Activated naive CD4-positive, alpha-beta T cell treated with anti-CD3 and anti-CD28 coated beads for 36 hours (primary cell): Measurements from ENCODE around the gene FARP1. TPM values are rescaled to one million over a fixed set of nuclear protein-coding genes. Genes with fewer than 3 reads are reported as not detected.

Experiments used
- CTCF ChIA-PET: fragments of 350-600 bp; sonication (Branson Sonifier 250); formaldehyde crosslinking; loops from one replicate; lab custom pipeline; 2021; ENCODE audit warnings: antibody characterized with exemption; lab: Charles Lee
- DNase-seq: peaks from one replicate; pipeline ENCODE4 v3.0.0-alpha.2; 2020
- H3K27ac Mint-ChIP-seq: one replicate; pipeline ENCODE4 v1.8.0; 2021; ENCODE audit warnings: mild to moderate bottlenecking, mixed read lengths
- H3K27me3 Mint-ChIP-seq: one replicate; pipeline ENCODE4 v1.8.0; 2021; ENCODE audit warnings: low read depth, mixed read lengths
- H3K36me3 Mint-ChIP-seq: one replicate; pipeline ENCODE4 v1.8.0; 2021; ENCODE audit warnings: low read depth, mixed read lengths
- H3K4me1 Mint-ChIP-seq: one replicate; pipeline ENCODE4 v1.8.0; 2021; ENCODE audit warnings: low read depth, mixed read lengths
- H3K4me3 Mint-ChIP-seq: one replicate; pipeline ENCODE4 v1.8.0; 2021; ENCODE audit warnings: mild to moderate bottlenecking, moderate library complexity, mixed read lengths
- H3K9me3 Mint-ChIP-seq: one replicate; pipeline ENCODE4 v1.8.0; 2021; ENCODE audit warnings: mixed read lengths
- intact Hi-C: fragments of 100-400 bp; cut with micrococcal nuclease; formaldehyde crosslinking; loops from one replicate; pipeline ENCODE4 v1.15.1; 2023
- total RNA-seq, 2 experiments: library from RNA; stranded (reverse); gene quantifications; one replicate each; pipeline ENCODE4 v1.2.3, GENCODE V29; 2021

Gene FARP1
- total RNA-seq, 2 experiments from 2014 or later = 0.27 to 0.38 TPM

- DNase-seq = peak; percentile 63
- H3K4me3 Mint-ChIP-seq = no peak overlapping the region
- H3K27ac Mint-ChIP-seq = peak overlapping the region; percentile 84
- intact Hi-C loops = loop anchor here (10.0 kb wide), 1 partner anchor 506 kb away; no protein-coding TSS in a partner anchor
- no peaks in the 10 kb centered on the region for H3K9me3 Mint-ChIP-seq
- CTCF ChIA-PET = interaction anchor here (1.0 to 3.4 kb wide), 3 partner anchors 8 to 548 kb away, joined by 3 to 15 read pairs (median 3); no protein-coding TSS in a partner anchor
- peaks cover 7% of the 10 kb centered on the region for H3K36me3 Mint-ChIP-seq
- H3K4me1 Mint-ChIP-seq = peaks cover 83% of the 10 kb centered on the region
- H3K27me3 Mint-ChIP-seq = no peaks in the 10 kb centered on the region
Observed at GRCh38 chr13:98480915-98481877, 338.3 kb downstream of the FARP1 start.

GRCh38 chr13:98482476-98483444 is 339.9 kb downstream of the FARP1 start:
- no peak for DNase-seq
- CTCF ChIA-PET = interaction anchor here (0.7 to 3.4 kb wide), 7 partner anchors 22 to 191 kb away, joined by 3 to 15 read pairs (median 3); no protein-coding TSS in a partner anchor
- intact Hi-C loops = loop anchor here (10.0 kb wide), 1 partner anchor 508 kb away; no protein-coding TSS in a partner anchor
- H3K27me3 Mint-ChIP-seq = no peaks in the 10 kb centered on the region
- peaks cover 5% of the 10 kb centered on the region for H3K36me3 Mint-ChIP-seq
- H3K9me3 Mint-ChIP-seq = no peaks in the 10 kb centered on the region
- H3K4me3 Mint-ChIP-seq = no peak overlapping the region
- peaks cover 83% of the 10 kb centered on the region for H3K4me1 Mint-ChIP-seq
- no peak overlapping the region for H3K27ac Mint-ChIP-seq

- H3K27ac Mint-ChIP-seq = no peak overlapping the region
- peaks cover 81% of the 10 kb centered on the region for H3K4me1 Mint-ChIP-seq
- H3K27me3 Mint-ChIP-seq = no peaks in the 10 kb centered on the region
- DNase-seq = no peak
- intact Hi-C loops = loop anchor here (10.0 kb wide), 1 partner anchor 509 kb away; no protein-coding TSS in a partner anchor
- no peaks in the 10 kb centered on the region for H3K9me3 Mint-ChIP-seq
- no peak overlapping the region for H3K4me3 Mint-ChIP-seq
- peaks cover 5% of the 10 kb centered on the region for H3K36me3 Mint-ChIP-seq
- CTCF ChIA-PET = interaction anchor here (0.7 to 3.4 kb wide), 6 partner anchors 9 to 170 kb away, joined by 3 to 15 read pairs (median 3); no protein-coding TSS in a partner anchor
Observed at GRCh38 chr13:98483601-98484288, 340.9 kb downstream of the FARP1 start.

- peaks cover 5% of the 10 kb centered on the region for H3K36me3 Mint-ChIP-seq
- intact Hi-C loops = loop anchor here (10.0 kb wide), 1 partner anchor 510 kb away; no protein-coding TSS in a partner anchor
- DNase-seq = peak; percentile 60
- peaks cover 83% of the 10 kb centered on the region for H3K4me1 Mint-ChIP-seq
- H3K27me3 Mint-ChIP-seq = no peaks in the 10 kb centered on the region
- no peaks in the 10 kb centered on the region for H3K9me3 Mint-ChIP-seq
- CTCF ChIA-PET = interaction anchor here (0.7 to 2.7 kb wide), 4 partner anchors 10 to 168 kb away, joined by 3 to 10 read pairs (median 3); no protein-coding TSS in a partner anchor
- H3K27ac Mint-ChIP-seq = peak overlapping the region; percentile 54
- H3K4me3 Mint-ChIP-seq = no peak overlapping the region
Observed at GRCh38 chr13:98484289-98485219, 341.7 kb downstream of the FARP1 start.

- H3K27me3 Mint-ChIP-seq = no peaks in the 10 kb centered on the region
- peak overlapping the region; percentile 16 for H3K27ac Mint-ChIP-seq
- H3K4me3 Mint-ChIP-seq = no peak overlapping the region
Observed at GRCh38 chr13:98485561-98485960, 342.7 kb downstream of the FARP1 start.

GRCh38 chr13:98486412-98486811 is 343.5 kb downstream of the FARP1 start:
- CTCF ChIA-PET = interaction anchor here (0.6 to 2.7 kb wide), 4 partner anchors 20 to 176 kb away, joined by 3 to 10 read pairs (median 5); no protein-coding TSS in a partner anchor

More at GRCh38 chr13:98485561-98485960, 342.7 kb downstream of the FARP1 start:
- intact Hi-C loops = loop anchor here (10.0 kb wide), 1 partner anchor 511 kb away; no protein-coding TSS in a partner anchor
- DNase-seq = no peak
- Mint-ChIP-seq H3K36me3 (peaks cover 5% of the 10 kb centered on the region), H3K9me3 (no peaks in the 10 kb centered on the region), H3K4me1 (peaks cover 89% of the 10 kb centered on the region)
- CTCF ChIA-PET = interaction anchor here (2.7 kb wide), 1 partner anchor 167 kb away, joined by 10 read pairs; no protein-coding TSS in a partner anchor

GRCh38 chr13:98487016-98487415 is 344.1 kb downstream of the FARP1 start:
- Mint-ChIP-seq H3K27ac (no peak overlapping the region), H3K9me3 (no peaks in the 10 kb centered on the region), H3K4me3 (no peak overlapping the region), H3K36me3 (peaks cover 5% of the 10 kb centered on the region), H3K27me3 (no peaks in the 10 kb centered on the region), H3K4me1 (peaks cover 89% of the 10 kb centered on the region)
- intact Hi-C loops = loop anchor here (10.0 kb wide), 1 partner anchor 512 kb away; no protein-coding TSS in a partner anchor
- DNase-seq = no peak
- CTCF ChIA-PET = interaction anchor here (1.2 to 2.3 kb wide), 2 partner anchors 20 to 166 kb away, joined by 3 to 6 read pairs; no protein-coding TSS in a partner anchor

More at GRCh38 chr13:98486412-98486811, 343.5 kb downstream of the FARP1 start:
- Mint-ChIP-seq H3K4me3 (no peak overlapping the region), H3K4me1 (peaks cover 89% of the 10 kb centered on the region), H3K9me3 (no peaks in the 10 kb centered on the region), H3K27ac (no peak overlapping the region), H3K36me3 (peaks cover 4% of the 10 kb centered on the region), H3K27me3 (no peaks in the 10 kb centered on the region)
- intact Hi-C loops = loop anchor here (10.0 kb wide), 1 partner anchor 512 kb away; no protein-coding TSS in a partner anchor
- DNase-seq = no peak

- Mint-ChIP-seq H3K4me3 (no peak overlapping the region), H3K9me3 (no peaks in the 10 kb centered on the region), H3K27ac (no peak overlapping the region), H3K4me1 (peaks cover 91% of the 10 kb centered on the region), H3K27me3 (no peaks in the 10 kb centered on the region), H3K36me3 (peaks cover 9% of the 10 kb centered on the region)
- intact Hi-C loops = loop anchor here (10.0 kb wide), 1 partner anchor 513 kb away; no protein-coding TSS in a partner anchor
- CTCF ChIA-PET = interaction anchor here (2.3 kb wide), 1 partner anchor 165 kb away, joined by 6 read pairs; no protein-coding TSS in a partner anchor
- DNase-seq = no peak
Observed at GRCh38 chr13:98487522-98487921, 344.6 kb downstream of the FARP1 start.

- no peaks in the 10 kb centered on the region for H3K27me3 Mint-ChIP-seq
- no peak overlapping the region for H3K27ac Mint-ChIP-seq
Observed at GRCh38 chr13:98488736-98489135, 345.8 kb downstream of the FARP1 start.

More at GRCh38 chr13:98488736-98489135, 345.8 kb downstream of the FARP1 start:
- no peaks in the 10 kb centered on the region for H3K9me3 Mint-ChIP-seq
- intact Hi-C loops = loop anchor here (10.0 kb wide), 1 partner anchor 514 kb away; no protein-coding TSS in a partner anchor
- no peak overlapping the region for H3K4me3 Mint-ChIP-seq
- H3K36me3 Mint-ChIP-seq = peaks cover 6% of the 10 kb centered on the region
- CTCF ChIA-PET = interaction anchor here (0.6 to 2.3 kb wide), 8 partner anchors 11 to 375 kb away, joined by 3 to 6 read pairs (median 4); no protein-coding TSS in a partner anchor
- H3K4me1 Mint-ChIP-seq = peaks cover 91% of the 10 kb centered on the region
- DNase-seq = no peak
